Adipocyte (in vitro differentiated cells): Measurements from ENCODE around the gene SLC9A9.

Experiments used
- DNase-seq: peaks from one replicate; pipeline ENCODE4 v3.0.0-alpha.2; 2015; ENCODE audit warnings: low read depth
- H3K27me3 ChIP-seq: replicated peaks from 2 replicates; pipeline ENCODE4 v1.7.0; 2013; ENCODE audit warnings: mild to moderate bottlenecking, low read length, moderate library complexity; ENCODE audit not compliant: control insufficient read depth, insufficient read depth
- H3K36me3 ChIP-seq: 2 replicates; pipeline ENCODE4 v1.7.0; 2013; ENCODE audit warnings: low read length, mild to moderate bottlenecking, moderate library complexity; ENCODE audit not compliant: control insufficient read depth, insufficient read depth, severe bottlenecking
- H3K4me1 ChIP-seq: 2 replicates; pipeline ENCODE4 v1.7.0; 2013; ENCODE audit warnings: mild to moderate bottlenecking, low read length, moderate library complexity; ENCODE audit not compliant: control insufficient read depth, insufficient read depth
- H3K4me3 ChIP-seq: 2 replicates; pipeline ENCODE4 v1.7.0; 2013; ENCODE audit warnings: mild to moderate bottlenecking, low read length, moderate library complexity
- H3K9ac ChIP-seq: 2 replicates; pipeline ENCODE4 v1.7.0; 2013; ENCODE audit warnings: mild to moderate bottlenecking, low read length, moderate library complexity
- H3K9me3 ChIP-seq: 2 replicates; pipeline ENCODE4 v1.7.0; 2013; ENCODE audit warnings: mild to moderate bottlenecking, low read length, moderate library complexity; ENCODE audit not compliant: control insufficient read depth

Gene SLC9A9

DNA sequence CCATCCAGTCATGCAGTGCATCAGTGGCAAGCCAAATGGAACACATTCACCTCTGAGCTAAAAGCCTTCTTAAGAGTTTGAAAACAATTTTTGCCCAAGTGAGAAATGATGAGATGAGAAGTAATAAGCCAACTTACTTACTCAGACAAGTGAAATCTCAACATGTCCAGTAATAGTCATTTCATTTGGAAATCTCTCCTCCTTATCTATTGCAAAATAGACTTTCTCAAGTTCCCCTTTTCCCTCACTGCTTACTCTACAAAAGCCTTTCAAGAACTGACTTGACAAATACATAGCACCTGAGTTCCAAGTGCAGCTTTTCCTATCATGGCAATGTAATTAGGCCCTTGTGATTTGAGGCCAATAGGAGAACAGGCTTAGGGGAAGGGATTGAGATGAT, 282.3 kb downstream of the SLC9A9 start:
- no peaks in the 10 kb centered on the region for H3K27me3 ChIP-seq
- H3K4me1 ChIP-seq = peaks cover 45% of the 10 kb centered on the region
- H3K9me3 ChIP-seq = no peaks in the 10 kb centered on the region
- H3K9ac ChIP-seq = peak overlapping the region; percentile 59
- peak; percentile 47 for DNase-seq
- no peaks in the 10 kb centered on the region for H3K36me3 ChIP-seq
- no peak overlapping the region for H3K4me3 ChIP-seq

DNA sequence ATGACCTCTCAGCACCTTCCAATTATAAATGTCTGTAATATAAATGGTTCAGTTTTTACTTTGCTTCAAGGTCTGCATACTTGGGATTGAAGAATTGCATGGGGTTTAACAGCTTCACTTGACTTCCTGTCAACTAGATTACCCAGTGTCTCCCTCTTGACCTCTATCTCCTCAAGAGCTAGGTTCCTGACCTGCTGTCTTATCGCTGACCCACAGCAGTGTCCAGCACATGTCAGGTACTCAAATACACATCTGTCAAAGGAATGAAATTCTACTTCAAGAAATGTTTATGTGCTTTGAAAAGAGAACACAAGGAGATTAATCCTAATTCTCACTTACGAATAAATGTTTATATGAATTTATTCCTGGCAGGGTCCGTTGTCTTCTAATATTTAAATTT, 284.5 kb downstream of the SLC9A9 start:
- H3K27me3 ChIP-seq = no peaks in the 10 kb centered on the region
- peaks cover 43% of the 10 kb centered on the region for H3K4me1 ChIP-seq
- DNase-seq = no peak
- no peaks in the 10 kb centered on the region for H3K9me3 ChIP-seq
- no peaks in the 10 kb centered on the region for H3K36me3 ChIP-seq
- H3K4me3 ChIP-seq = no peak overlapping the region
- no peak overlapping the region for H3K9ac ChIP-seq

DNA sequence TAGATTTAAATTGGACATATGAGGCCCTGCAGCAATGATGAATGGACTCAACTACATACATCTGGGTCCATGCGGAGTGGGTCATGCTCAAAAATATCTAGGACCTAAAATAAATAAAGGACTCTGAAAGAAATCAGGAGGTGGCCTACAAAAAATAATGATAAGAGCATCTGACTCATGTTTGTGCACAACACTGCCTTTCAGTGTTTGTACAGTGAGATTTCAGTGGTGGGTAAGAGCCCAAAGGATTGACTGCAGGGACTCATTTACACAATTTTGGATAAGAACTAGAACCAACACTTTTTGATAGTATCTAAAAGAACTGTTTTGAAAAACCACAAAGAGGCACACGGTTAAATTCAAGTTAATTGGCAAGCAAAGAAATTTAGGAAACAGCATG, 285.5 kb downstream of the SLC9A9 start:
- Histone ChIP-seq H3K36me3 (no peaks in the 10 kb centered on the region), H3K9me3 (peaks cover 8% of the 10 kb centered on the region), H3K9ac (no peak overlapping the region), H3K4me3 (no peak overlapping the region), H3K4me1 (peaks cover 39% of the 10 kb centered on the region), H3K27me3 (no peaks in the 10 kb centered on the region)
- no peak for DNase-seq

DNA sequence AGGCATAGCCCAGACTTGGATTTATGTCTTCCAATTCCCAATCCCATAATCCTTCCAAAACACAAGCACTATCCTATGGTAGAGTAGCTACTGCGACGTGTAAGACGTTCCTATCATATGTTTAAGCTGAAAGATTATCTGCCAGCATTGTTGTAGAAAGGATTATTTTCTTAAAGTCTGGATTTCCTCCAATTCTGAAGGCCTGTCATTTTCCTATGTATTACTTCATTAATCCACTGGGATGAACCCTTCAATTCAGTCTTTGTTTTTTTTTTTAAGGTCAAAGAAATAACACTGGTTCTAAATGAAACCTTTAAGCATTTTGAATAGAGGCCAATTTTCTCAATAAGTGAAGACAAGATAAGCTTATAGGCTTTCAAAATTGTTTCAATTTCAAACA, 289.0 kb downstream of the SLC9A9 start:
- Histone ChIP-seq H3K4me1 (peaks cover 12% of the 10 kb centered on the region), H3K9ac (no peak overlapping the region), H3K4me3 (no peak overlapping the region), H3K9me3 (peaks cover 9% of the 10 kb centered on the region), H3K27me3 (no peaks in the 10 kb centered on the region), H3K36me3 (no peaks in the 10 kb centered on the region)
- DNase-seq = no peak

DNA sequence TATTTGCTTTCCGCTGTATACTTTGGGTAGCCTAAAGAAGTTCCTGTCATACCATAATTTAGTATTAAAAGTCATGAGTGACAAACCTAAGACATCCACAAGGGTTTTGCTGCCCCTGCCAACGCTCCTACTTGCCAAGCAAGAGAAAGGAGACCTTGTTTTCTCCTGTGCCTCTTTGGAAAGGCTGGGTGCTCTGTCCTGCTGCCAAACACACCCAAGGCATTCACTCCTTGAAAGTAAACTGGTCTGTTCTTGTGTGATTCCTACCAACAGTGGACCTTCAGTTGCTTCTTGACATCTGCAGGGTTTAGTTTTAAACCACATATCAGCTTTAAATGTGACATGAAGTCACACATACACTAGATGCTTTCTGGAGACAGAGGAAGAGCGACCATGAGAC, 295.4 kb downstream of the SLC9A9 start:
- H3K9ac ChIP-seq = no peak overlapping the region
- peaks cover 5% of the 10 kb centered on the region for H3K36me3 ChIP-seq
- H3K9me3 ChIP-seq = peaks cover 1% of the 10 kb centered on the region
- DNase-seq = no peak
- H3K4me1 ChIP-seq = no peaks in the 10 kb centered on the region
- H3K27me3 ChIP-seq = no peaks in the 10 kb centered on the region
- H3K4me3 ChIP-seq = no peak overlapping the region

DNA sequence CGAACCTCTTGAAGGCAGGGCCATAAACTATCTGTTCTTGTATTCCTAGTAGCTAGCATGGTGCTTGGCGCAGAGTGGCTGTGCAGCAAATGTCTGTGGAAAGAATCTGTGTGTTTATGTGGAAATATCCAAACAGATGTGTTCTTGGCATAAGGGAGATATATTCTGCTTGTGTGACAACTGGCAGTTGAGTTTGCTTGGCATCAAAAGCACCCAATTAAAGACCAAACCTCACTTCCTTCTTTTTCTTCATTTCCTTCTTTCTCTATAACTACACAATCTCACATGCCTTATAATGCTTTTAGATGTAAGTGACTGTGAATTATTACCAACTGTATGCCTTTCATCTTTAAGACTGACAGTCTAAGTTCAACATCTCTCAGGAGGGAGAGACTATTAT, 296.5 kb downstream of the SLC9A9 start:
- H3K36me3 ChIP-seq = peaks cover 5% of the 10 kb centered on the region
- no peak for DNase-seq
- no peaks in the 10 kb centered on the region for H3K27me3 ChIP-seq
- no peak overlapping the region for H3K4me3 ChIP-seq
- H3K4me1 ChIP-seq = no peaks in the 10 kb centered on the region
- H3K9me3 ChIP-seq = no peaks in the 10 kb centered on the region
- no peak overlapping the region for H3K9ac ChIP-seq

DNA sequence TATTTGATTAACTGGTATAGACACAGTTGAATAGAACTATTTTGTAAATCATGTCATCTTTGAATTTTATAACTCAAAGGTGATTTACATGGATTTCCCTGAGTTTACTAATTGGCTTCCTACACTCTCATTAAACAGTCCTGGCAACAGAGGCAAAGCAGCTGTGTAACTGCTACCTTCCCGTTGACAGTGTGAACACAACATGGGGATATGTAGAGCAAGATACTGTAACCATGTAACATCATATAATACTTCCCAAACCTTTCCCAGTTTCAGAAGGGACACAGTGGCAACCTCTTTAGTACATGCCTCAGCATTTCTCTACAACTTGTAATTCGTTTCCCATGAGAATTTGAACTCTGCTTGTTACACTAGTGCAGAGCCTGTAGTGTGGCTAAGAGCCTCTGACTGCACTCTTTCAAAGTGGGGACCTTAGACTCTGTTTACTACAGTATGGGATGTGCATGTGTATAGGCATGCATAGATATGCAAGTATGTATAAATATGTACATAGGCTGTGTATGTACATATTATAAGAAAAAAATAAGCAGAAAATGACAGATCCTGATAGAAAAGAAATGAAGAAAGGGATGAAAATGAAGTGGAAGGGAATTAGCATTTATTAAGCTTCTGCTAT, 299.3 kb downstream of the SLC9A9 start:
- H3K9me3 ChIP-seq = peaks cover 6% of the 10 kb centered on the region
- H3K4me3 ChIP-seq = no peak overlapping the region
- H3K36me3 ChIP-seq = peaks cover 5% of the 10 kb centered on the region
- DNase-seq = no peak
- no peak overlapping the region for H3K9ac ChIP-seq
- H3K4me1 ChIP-seq = no peaks in the 10 kb centered on the region
- H3K27me3 ChIP-seq = no peaks in the 10 kb centered on the region

DNA sequence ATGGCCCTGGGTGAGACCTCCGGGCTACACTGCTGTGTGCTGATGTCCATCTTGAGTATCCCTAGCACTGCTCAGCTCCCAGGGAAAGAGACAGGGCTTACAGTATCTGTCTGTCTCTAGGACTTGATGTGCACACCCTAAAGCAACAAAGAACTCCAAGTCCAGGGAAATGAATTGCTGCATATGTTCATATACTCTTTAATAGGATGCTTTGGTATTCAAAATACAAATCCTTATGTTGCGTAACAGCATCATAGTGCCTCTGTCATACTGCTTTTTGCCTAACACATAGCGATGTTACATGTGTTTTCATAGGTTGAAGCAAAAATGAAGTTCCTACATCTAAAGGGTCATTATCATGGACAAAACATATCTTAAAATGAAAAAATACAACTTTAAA, 299.9 kb downstream of the SLC9A9 start:
- DNase-seq = no peak
- H3K9me3 ChIP-seq = peaks cover 11% of the 10 kb centered on the region
- no peak overlapping the region for H3K4me3 ChIP-seq
- H3K36me3 ChIP-seq = peaks cover 5% of the 10 kb centered on the region
- H3K9ac ChIP-seq = no peak overlapping the region
- no peaks in the 10 kb centered on the region for H3K4me1 ChIP-seq
- H3K27me3 ChIP-seq = no peaks in the 10 kb centered on the region

DNA sequence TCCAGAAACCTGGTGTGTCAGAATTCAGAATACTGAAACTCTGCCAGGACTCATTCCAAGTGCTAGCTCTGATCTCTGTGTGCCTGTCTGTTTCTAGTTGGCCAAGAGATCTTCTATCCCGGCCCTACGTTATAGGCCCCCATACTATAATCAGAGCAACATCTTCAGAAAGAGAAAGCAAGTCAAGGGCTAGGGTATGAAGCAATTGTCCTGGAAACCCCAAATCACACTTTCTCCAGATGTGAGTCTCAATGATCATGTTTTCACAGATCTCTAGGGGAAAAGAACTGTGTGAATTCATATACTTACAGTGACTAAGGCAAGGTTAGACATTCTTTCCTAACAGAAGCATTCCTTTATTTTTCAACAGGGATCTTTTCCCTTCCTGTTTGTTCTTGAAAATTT, 309.7 kb downstream of the SLC9A9 start:
- DNase-seq = peak; percentile 86
- Histone ChIP-seq H3K4me1 (peaks cover 45% of the 10 kb centered on the region), H3K27me3 (no peaks in the 10 kb centered on the region), H3K9me3 (peaks cover 4% of the 10 kb centered on the region), H3K36me3 (no peaks in the 10 kb centered on the region), H3K4me3 (peak overlapping the region; percentile 4), H3K9ac (peak overlapping the region; percentile 74)

DNA sequence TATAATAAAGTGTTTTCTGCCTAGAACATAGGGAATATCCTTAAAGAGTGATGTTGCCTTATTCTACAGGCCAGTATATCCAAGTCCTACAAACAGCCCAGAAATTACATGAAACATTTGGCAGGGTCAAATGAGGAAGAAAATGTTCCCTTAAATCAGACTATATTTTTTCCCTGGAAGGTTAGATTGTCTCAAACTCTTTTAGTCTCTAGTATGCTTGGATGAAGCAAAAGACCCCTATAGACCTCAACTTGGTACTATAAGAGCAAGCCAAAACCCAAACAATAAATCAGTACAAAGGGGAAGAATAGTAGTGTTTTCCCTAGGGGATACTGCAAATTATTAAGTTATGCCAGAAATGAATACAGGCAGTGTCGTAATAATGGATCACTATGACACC, 310.2 kb downstream of the SLC9A9 start:
- Histone ChIP-seq H3K4me3 (no peak overlapping the region), H3K9me3 (no peaks in the 10 kb centered on the region), H3K9ac (peak overlapping the region; percentile 74), H3K36me3 (no peaks in the 10 kb centered on the region), H3K4me1 (peaks cover 45% of the 10 kb centered on the region), H3K27me3 (no peaks in the 10 kb centered on the region)
- no peak for DNase-seq

DNA sequence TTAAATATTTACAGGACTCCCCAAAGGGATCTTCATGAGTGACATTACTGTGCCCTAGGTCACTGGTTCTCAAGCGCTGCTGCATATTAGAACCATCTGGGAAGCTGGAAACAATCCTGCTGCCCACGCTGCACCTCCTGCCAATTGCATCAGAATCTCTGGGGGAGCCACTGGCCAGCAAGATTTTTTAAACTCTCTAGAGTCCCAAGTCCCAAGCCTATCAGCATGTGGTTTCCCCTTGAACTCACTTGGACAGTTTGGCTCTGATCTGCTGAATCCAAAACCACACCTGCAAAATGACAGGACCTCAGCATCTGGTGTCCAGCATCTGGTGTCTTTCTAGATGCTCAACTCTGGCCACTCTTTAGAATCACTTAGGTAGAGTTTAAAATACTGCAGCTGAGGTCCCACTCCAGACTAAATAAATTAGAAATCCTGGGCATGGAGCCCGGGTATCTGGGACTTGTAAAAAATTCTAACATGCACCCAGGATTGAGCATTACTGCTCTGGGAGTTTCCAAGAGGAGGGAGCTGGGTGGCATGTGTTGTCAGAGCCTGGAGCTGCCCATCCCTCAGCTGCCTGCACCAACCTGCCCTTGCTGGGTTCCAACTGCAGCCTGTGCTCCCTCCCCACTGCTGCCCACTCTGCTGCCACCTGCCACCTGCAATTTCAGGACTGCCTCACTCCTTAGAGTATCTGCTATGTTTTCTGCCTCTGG, 311.3 kb downstream of the SLC9A9 start:
- H3K9me3 ChIP-seq = no peaks in the 10 kb centered on the region
- H3K4me1 ChIP-seq = peaks cover 45% of the 10 kb centered on the region
- no peaks in the 10 kb centered on the region for H3K27me3 ChIP-seq
- no peaks in the 10 kb centered on the region for H3K36me3 ChIP-seq
- H3K9ac ChIP-seq = peak overlapping the region; percentile 81
- peak overlapping the region; percentile 62 for H3K4me3 ChIP-seq
- DNase-seq = peak; percentile 92
